Measurements from ENCODE around the gene WWC2. TPM values are rescaled to one million over a fixed set of nuclear protein-coding genes. Genes with fewer than 3 reads are reported as not detected.

WWC2 gene
- total RNA-seq, 1 experiment from 2014 or later, result 39.1 TPM

DNA sequence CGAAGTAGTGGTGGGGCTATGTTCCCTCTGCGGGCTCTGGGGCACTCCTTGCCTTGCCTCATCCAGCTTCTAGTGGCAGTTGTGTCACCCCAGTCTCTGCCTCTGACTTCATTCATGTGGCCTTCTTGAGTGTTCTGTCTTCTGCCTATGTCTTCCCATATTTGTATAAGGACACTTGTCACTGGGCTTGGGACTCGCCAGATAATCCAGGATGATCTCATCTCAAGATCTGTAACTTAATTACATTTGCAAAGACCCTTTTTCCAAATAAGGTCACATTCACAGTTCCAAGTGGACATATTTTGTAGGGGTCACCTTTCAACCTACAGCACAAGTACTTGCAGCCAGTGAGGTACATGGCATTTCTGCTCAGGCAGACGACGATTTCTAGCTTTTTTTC is 253.5 kb downstream of the WWC2 start:
- Histone ChIP-seq H3K4me1 (ENCODE audit: control insufficient read depth in 1 of 2, insufficient read depth in 2 of 2, low read length in 2 of 2) (peaks cover 0 to 12% of the 10 kb centered on the region in 2 experiments; a peak in 1 of 4 replicates), H3K27ac (ENCODE audit: low read depth, low read length) (no peak overlapping the region), H3K9ac (ENCODE audit: low read length) (no peak overlapping the region), H3K79me2 (ENCODE audit: insufficient read depth, low read length) (no peaks in the 10 kb centered on the region), H3K4me3 (replicated peaks in 1 of 2; ENCODE audit: low read depth in 1 of 2, low read length in 2 of 2) (no peak overlapping the region), H3K27me3 (ENCODE audit: insufficient read depth, low read length) (no peaks in the 10 kb centered on the region), H3K36me3 (ENCODE audit: control insufficient read depth in 1 of 2, insufficient read depth in 2 of 2, low read length in 2 of 2) (no peaks in the 10 kb centered on the region), H3K9me3 (ENCODE audit: control insufficient read depth in 1 of 2, insufficient read depth in 1 of 2, low read depth in 1 of 2, low read length in 2 of 2) (no peaks in the 10 kb centered on the region), H2AFZ (ENCODE audit: low read depth, low read length, poor library complexity, severe bottlenecking) (no peak overlapping the region), H3K4me2 (ENCODE audit: low read length) (no peak overlapping the region), H4K20me1 (ENCODE audit: insufficient read depth) (no peaks in the 10 kb centered on the region), H3K9me2 (ENCODE audit: insufficient read depth) (no peaks in the 10 kb centered on the region)
- TF ChIP-seq, protein P1, sequence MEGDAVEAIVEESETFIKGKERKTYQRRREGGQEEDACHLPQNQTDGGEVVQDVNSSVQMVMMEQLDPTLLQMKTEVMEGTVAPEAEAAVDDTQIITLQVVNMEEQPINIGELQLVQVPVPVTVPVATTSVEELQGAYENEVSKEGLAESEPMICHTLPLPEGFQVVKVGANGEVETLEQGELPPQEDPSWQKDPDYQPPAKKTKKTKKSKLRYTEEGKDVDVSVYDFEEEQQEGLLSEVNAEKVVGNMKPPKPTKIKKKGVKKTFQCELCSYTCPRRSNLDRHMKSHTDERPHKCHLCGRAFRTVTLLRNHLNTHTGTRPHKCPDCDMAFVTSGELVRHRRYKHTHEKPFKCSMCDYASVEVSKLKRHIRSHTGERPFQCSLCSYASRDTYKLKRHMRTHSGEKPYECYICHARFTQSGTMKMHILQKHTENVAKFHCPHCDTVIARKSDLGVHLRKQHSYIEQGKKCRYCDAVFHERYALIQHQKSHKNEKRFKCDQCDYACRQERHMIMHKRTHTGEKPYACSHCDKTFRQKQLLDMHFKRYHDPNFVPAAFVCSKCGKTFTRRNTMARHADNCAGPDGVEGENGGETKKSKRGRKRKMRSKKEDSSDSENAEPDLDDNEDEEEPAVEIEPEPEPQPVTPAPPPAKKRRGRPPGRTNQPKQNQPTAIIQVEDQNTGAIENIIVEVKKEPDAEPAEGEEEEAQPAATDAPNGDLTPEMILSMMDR (IDR thresholded peaks at IDR 0.05 in 2 of 3, conservative IDR thresholded peaks at IDR 0.05 in 1 of 3; ENCODE audit: borderline replicate concordance in 1 of 3, insufficient read depth in 1 of 3, low read depth in 2 of 3, low read length in 2 of 3), result no peak
- TF ChIP-seq, protein P2, sequence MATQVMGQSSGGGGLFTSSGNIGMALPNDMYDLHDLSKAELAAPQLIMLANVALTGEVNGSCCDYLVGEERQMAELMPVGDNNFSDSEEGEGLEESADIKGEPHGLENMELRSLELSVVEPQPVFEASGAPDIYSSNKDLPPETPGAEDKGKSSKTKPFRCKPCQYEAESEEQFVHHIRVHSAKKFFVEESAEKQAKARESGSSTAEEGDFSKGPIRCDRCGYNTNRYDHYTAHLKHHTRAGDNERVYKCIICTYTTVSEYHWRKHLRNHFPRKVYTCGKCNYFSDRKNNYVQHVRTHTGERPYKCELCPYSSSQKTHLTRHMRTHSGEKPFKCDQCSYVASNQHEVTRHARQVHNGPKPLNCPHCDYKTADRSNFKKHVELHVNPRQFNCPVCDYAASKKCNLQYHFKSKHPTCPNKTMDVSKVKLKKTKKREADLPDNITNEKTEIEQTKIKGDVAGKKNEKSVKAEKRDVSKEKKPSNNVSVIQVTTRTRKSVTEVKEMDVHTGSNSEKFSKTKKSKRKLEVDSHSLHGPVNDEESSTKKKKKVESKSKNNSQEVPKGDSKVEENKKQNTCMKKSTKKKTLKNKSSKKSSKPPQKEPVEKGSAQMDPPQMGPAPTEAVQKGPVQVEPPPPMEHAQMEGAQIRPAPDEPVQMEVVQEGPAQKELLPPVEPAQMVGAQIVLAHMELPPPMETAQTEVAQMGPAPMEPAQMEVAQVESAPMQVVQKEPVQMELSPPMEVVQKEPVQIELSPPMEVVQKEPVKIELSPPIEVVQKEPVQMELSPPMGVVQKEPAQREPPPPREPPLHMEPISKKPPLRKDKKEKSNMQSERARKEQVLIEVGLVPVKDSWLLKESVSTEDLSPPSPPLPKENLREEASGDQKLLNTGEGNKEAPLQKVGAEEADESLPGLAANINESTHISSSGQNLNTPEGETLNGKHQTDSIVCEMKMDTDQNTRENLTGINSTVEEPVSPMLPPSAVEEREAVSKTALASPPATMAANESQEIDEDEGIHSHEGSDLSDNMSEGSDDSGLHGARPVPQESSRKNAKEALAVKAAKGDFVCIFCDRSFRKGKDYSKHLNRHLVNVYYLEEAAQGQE (IDR thresholded peaks at IDR 0.05; ENCODE audit: low read depth), result no peak
- ChIA-PET CTCF (no interaction called here), RAD21 (ENCODE audit: low non-redundant PET in 1 of 2, low total read pairs in 2 of 2, uncharacterized antibody in 2 of 2, unreplicated experiment in 2 of 2) (no interaction called here), POLR2A (no interaction called here)
- no TSS peak for BruUV-seq (replicated peaks)
- ATAC-seq (no peak), DNase-seq (ENCODE audit: low read depth, low spot score) (no peak)
- intact Hi-C loops (cut with micrococcal nuclease), result no loop called here
